GM21515 (cell line): ENCODE data around the gene DNAH3.

Experiments
- ATAC-seq: cut with Tn5 transposase; IDR thresholded peaks from one replicate; pipeline ENCODE4 v1.9.1; 2021; ENCODE audit not compliant: unreplicated experiment

DNAH3 gene

DNA sequence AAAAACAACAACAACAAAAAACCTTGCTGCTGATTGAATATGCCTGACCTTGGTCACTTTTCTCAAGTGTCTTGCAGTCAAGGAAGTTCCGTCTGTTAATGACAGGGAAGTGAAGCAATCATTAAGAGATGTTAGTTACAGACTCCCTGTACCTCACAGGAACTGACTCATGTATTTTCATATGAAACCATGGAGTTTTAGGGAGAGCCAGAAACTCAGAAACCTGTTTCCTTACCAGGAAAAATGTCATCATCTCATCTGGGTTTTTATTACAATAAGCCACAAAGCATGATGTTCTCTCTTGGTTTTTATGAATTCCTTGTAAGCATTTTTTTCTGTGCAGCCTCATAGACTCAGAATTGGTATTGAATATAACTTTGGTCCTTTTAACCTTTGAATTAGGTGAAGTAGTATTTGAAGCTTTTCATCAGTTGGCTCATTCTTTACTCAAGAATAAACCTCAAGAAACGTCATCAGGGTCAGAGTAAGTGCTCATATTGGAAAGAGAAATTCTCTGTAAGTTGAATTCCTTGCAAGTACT is 239.8 kb downstream of the DNAH3 start:
- ATAC-seq = no peak

GRCh38 chr16:20906341-20907255 is 244.0 kb downstream of the DNAH3 start:
- no peak for ATAC-seq

GRCh38 chr16:20905576-20905975 is 245.1 kb downstream of the DNAH3 start:
- ATAC-seq = no peak

- ATAC-seq = no peak
These were observed 246.1 kb downstream of the DNAH3 start for GRCh38 chr16:20904507-20905081.

DNA sequence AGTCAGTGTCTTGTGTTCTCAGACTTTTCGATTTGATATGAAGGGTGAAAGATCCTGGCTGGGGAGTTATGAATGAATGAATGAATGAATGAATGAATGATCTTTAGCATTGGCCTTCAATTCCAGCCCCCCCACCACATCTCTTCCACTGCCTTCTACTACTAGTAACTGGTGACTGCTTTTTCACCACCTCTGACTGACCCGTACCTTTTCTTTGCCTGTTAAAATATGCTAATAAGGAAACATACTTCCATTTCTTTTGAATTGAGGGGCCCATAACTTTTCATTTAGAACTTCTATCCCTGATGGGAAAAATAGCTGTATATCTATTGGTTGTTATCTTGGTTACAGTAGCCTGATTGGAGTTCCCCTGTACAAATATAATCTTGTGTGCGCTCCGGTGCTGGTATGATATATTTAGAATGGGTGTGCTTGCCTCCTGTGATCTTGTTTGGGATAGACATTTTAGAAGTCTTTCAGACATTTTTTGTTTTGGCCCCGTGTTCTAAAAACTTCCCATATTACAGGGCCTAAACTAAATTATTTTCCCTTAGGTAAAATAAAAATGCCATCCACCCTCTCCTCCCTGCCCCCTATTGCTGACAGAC is 246.6 kb downstream of the DNAH3 start:
- ATAC-seq = no peak

DNA sequence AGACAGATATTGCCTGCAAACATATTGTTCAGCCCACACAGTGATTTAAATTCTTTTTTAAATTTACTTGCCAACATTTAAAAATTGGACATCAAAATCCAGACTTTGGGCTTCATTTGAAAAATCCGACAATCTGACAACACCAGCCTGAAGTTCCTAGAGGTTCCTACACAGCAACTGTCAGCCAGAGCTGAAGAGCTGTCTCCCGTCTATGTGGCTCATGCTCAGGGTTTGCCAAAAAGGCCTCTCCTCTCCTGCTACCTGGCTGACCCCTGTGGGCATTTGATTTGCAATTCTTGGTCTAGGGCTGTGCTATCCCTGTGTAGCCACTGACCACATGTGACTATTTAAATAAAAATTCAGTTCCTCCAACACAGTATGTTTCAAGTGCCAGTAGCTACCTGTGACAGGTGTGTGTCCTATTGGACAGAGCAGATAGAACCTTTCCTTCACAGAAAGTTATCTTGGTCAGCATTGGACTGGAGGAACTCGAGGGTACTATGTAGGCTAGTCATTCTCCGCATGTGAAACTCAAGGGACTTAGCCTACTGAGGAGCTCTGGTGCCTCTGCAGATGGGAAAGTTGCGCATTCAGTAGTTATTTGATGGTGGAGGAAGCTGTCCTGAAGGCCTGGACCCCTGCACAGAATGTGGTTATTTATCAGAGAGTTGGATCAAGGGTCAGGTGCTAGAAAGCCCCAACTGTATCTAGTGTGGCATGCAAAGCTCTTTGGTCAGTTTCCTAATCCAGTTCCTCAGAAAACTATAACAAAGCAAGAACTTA is 247.3 kb downstream of the DNAH3 start:
- no peak for ATAC-seq

GRCh38 chr16:20902426-20902825 is 248.2 kb downstream of the DNAH3 start:
- ATAC-seq = no peak

GRCh38 chr16:20901436-20902112 is 249.1 kb downstream of the DNAH3 start:
- ATAC-seq = peak; percentile 8

DNA sequence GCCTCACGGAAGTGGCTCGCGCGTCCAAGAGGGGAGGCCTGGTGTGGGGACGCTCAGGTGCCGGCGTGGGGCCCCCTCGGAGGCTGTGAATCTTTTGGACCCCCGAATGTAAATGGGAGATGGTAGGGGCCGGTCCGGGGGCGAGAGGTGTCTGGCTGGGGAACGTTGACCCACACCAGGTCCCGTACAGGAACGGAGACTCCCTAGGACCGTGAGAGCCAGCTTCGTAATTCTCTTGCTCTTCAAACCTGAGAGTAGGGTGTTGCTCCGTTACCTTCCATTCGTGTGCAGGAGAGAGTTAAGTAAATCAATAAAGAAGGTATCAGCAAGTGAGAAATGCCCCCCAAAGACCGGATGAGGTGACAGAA is 249.6 kb downstream of the DNAH3 start:
- peak; percentile 8 for ATAC-seq

DNA sequence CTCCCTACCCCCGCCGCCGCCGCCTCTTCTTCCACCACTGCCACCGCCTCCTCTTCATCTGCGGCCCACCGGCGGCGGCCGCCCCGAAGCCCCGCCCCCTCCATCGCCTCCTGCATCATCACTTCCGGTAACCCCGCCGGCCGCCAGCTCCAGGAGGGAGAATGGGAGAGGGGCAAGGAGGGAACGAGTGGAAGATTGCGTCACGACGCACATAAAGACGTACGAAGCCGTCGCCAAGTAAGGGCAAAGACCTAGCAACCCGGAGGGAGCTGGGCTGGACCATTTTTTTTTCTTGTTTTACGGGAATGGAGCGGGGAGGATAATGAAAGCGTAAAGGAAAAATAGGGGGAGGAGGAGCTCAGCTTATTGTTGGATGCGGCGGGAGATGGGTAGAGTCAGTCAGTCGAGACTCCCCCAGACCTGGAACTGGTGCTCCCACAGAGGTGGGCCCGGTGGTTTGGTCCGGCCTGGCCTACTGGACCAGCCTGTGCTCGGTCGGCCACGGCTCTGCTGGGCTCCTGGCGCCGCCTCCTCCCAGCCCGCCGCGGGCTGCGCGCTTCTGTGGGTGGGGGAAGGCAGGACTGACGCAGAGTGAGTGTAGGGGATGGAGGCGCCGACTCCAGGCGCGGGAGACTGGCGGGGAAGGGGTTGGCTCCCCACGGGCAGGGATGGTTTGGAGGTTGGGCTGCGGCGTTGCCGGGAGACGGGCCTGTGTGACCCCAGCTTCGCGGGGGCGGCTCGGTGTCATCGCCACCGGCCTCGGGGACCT is 250.2 kb downstream of the DNAH3 start, which contains the start of the genes DCUN1D3 and LYRM1:
TSS of gene DCUN1D3 (minus strand) at position 60 of the 769 bp plus-strand sequence. CDS start 37,820 bp downstream, outside the sequence.
TSS of gene LYRM1 (plus strand) at position 473 of the 769 bp plus-strand sequence. CDS start 14,785 bp downstream, outside the sequence.
- peak; percentile 58 for ATAC-seq

DNA sequence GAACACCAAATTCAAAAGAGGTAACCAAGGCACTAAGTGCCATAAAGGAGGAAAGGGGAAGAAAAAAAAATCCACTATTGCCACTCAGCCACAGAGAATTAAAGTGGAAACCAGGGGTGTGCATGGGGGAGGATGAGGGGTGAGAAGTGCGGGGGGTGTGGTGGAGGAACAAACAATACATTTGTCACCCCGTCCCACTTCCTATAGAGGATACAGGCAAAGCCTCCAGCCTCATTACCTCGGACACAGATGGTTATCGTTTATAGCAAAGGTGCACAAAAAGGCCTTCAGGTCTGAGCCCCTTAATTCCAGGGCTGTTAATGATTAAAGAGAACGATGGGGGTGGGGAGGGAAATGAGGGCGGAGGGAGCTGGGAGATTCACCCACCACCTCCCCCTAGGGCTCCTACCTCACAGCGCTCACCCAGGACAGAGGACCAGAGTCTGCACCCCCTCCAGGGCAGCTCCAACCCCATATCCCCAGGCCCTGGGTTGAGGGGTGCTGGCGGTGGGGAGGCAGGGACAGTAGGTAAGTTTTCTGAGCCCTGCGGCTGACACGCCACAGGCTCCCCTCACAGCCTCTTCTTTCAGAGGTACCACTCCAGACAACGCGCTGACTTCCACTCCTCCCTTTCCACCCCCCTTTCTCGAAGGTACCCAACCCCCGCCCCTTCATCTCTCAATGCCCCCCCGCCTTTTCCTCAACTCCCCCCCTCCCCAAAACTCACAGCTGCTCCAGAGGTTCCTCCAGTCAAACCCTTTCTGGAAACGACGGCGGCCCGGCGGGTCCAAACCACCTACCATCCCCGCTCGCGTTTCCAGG is 251.0 kb downstream of the DNAH3 start:
- ATAC-seq = no peak

- ATAC-seq = no peak
These were observed 251.6 kb downstream of the DNAH3 start for GRCh38 chr16:20899071-20899470.

DNA sequence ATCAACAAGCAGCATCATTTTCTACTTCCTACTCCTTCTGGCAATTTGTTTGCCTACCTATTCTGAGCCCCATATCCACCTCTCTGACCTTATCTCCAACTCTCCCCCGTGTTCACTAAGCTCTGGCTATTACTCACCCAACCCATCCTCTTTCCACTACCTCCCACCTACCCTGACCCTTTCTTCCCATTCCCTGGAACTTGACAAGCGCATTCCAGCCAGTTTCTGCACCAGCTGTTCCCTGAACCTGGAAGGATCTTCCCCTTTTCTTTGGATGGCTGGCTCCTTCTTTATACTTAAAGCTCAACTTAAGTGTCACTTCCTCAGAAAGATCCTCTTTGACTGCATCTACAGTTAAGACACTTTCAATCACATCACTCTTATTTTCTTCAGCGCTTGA is 252.7 kb downstream of the DNAH3 start:
- ATAC-seq = no peak

GRCh38 chr16:20897253-20897897 is 253.3 kb downstream of the DNAH3 start:
- ATAC-seq = no peak

GRCh38 chr16:20894388-20894787 is 256.3 kb downstream of the DNAH3 start:
- ATAC-seq = no peak

DNA sequence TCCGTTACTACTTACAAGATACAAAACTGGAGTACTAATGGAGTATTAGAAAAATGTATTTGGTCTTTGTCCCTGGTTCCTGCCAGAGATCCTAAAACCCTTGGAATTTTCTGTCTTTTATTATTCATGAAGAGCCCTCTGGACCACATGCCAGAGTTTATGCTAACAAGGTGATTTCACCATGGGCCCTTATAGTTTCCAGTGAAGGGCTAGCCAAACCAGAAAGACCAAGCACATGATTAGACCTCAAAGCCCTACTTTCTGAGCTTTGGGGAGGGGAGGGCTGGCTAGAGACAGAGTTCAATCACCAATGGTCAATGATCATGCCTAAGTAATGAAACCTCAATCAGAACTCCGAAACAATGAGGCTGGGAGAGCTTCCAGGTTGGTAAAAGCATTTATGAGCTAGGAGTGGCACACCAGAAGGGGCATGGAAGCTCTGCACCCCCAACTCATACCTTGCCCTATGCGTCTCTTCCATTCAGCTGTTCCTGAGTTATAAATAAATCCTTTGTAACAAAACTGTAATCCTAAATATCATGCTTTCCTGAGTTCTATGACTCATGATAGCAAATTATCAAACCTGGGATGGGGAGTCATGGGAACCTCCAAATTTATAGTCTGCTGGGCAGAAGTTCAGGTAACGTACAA is 260.9 kb downstream of the DNAH3 start:
- ATAC-seq = no peak

GRCh38 chr16:20887207-20887606 is 263.4 kb downstream of the DNAH3 start:
- ATAC-seq = no peak

- ATAC-seq = no peak
These were observed 264.3 kb downstream of the DNAH3 start for GRCh38 chr16:20886320-20886719.
